Endothelial cell of umbilical vein (primary cell): ENCODE measurements around the gene LIMA1.

ENCODE experiments used
- CTCF ChIP-seq, 2 donors: IDR thresholded peaks; 1 replicate in 1 of 2; 2 replicates in 1 of 2; pipeline ENCODE4 v1.5.1; 2011; ENCODE audit warnings: low read length in 2 of 2, mild to moderate bottlenecking in 2 of 2, moderate library complexity in 2 of 2, control low read depth in 1 of 2, inconsistent platforms in 1 of 2, low read depth in 1 of 2; ENCODE audit not compliant: insufficient read depth in 1 of 2; ENCODE audit errors: extremely low read depth in 1 of 2
- EZH2 ChIP-seq: IDR thresholded peaks from 2 replicates; pipeline ENCODE4 v1.6.1; 2012; ENCODE audit warnings: borderline replicate concordance, low read depth, mild to moderate bottlenecking, moderate library complexity, low read length, inconsistent platforms; ENCODE audit not compliant: severe bottlenecking
- GATA2 ChIP-seq: IDR thresholded peaks from 2 replicates; pipeline ENCODE4 v1.7.0; 2011; ENCODE audit warnings: low read depth, mild to moderate bottlenecking, moderate library complexity, mixed read lengths, low read length; ENCODE audit not compliant: insufficient read length, insufficient read depth
- JUN ChIP-seq: IDR thresholded peaks from 2 replicates; pipeline ENCODE4 v1.6.1; 2011; ENCODE audit warnings: borderline replicate concordance, low read depth; ENCODE audit not compliant: insufficient read length, insufficient read depth
- MYC ChIP-seq: IDR thresholded peaks from one replicate; pipeline ENCODE4 v1.6.1; 2011; ENCODE audit warnings: mild to moderate bottlenecking, low read depth, low read length
- POLR2A ChIP-seq: IDR thresholded peaks from 2 replicates; pipeline ENCODE4 v1.6.1; 2012; ENCODE audit warnings: low read depth, mild to moderate bottlenecking, control low read depth, low read length
- POLR2AphosphoS5 ChIP-seq: IDR thresholded peaks from 2 replicates; pipeline ENCODE4 v1.6.1; 2012; ENCODE audit warnings: low read depth, mild to moderate bottlenecking, control low read depth, low read length, moderate library complexity; ENCODE audit not compliant: insufficient read depth
- TF ChIP-seq, protein P1 (sequence below): IDR thresholded peaks from 2 replicates; pipeline ENCODE4 v1.6.1; 2011; ENCODE audit not compliant: insufficient read depth, insufficient read length

GRCh38 chr12:50325890-50326391 lies 42.6 kb upstream of the LIMA1 start:
- TF ChIP-seq CTCF (IDR thresholded peaks at IDR 0.05; ENCODE audit: extremely low read depth in 1 of 2, insufficient read depth in 1 of 2, low read depth in 1 of 2, low read length in 2 of 2) (no peak), POLR2AphosphoS5 (no peak), EZH2 (no peak), GATA2 (no peak), POLR2A (no peak), JUN (no peak), MYC (no peak)
- TF ChIP-seq, protein P1, sequence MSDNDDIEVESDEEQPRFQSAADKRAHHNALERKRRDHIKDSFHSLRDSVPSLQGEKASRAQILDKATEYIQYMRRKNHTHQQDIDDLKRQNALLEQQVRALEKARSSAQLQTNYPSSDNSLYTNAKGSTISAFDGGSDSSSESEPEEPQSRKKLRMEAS: no peak
